Measurements from ENCODE around the gene FITM1. TPM values are rescaled to one million over a fixed set of nuclear protein-coding genes. Genes with fewer than 3 reads are reported as not detected.
A peak's percentile ranks its signal among the peaks of the same experiment; 100 is the strongest.

Gene FITM1
- total and polyA plus RNA-seq, 12 donors, result 77.0 to 247 (median 131) TPM

GRCh38 chr14:24177041-24177825, 46.8 kb downstream of the FITM1 start:
- no peak for ATAC-seq
- intact Hi-C loops (cut with DNase I), result no loop called here
- no peak for DNase-seq
- H3K4me1 ChIP-seq, result peaks cover 0 to 19% (median 15%) of the 10 kb centered on the region in 9 donors
- H3K9me3 ChIP-seq, result no peaks in the 10 kb centered on the region
- H3K27ac ChIP-seq, result no peak overlapping the region
- 89 to 95% methylated on average over 12 of the region's 12 CpGs for WGBS, 2 donors
- peaks cover 0 to 99% (median 22%) of the 10 kb centered on the region in 9 donors for H3K36me3 ChIP-seq
- no peak overlapping the region for H3K4me3 ChIP-seq
- TF ChIP-seq CTCF (IDR thresholded peaks at IDR 0.05), result no peak
- H3K27me3 ChIP-seq, result no peaks in the 10 kb centered on the region

- H3K27ac ChIP-seq, result no peak overlapping the region
- no peak overlapping the region for H3K4me3 ChIP-seq
- H3K4me1 ChIP-seq, result peaks cover 0 to 19% (median 12%) of the 10 kb centered on the region in 9 donors
- 88 to 89% methylated on average over 14 of the region's 14 CpGs for WGBS, 2 donors
- DNase-seq (no peak), ATAC-seq (no peak)
- TF ChIP-seq CTCF (IDR thresholded peaks at IDR 0.05), result no peak
- H3K27me3 ChIP-seq, result no peaks in the 10 kb centered on the region
- H3K9me3 ChIP-seq, result no peaks in the 10 kb centered on the region
- peaks cover 0 to 99% (median 24%) of the 10 kb centered on the region in 9 donors for H3K36me3 ChIP-seq
- intact Hi-C loops (cut with DNase I), result no loop called here
These were observed 47.4 kb downstream of the FITM1 start for GRCh38 chr14:24177891-24178290.

DNA sequence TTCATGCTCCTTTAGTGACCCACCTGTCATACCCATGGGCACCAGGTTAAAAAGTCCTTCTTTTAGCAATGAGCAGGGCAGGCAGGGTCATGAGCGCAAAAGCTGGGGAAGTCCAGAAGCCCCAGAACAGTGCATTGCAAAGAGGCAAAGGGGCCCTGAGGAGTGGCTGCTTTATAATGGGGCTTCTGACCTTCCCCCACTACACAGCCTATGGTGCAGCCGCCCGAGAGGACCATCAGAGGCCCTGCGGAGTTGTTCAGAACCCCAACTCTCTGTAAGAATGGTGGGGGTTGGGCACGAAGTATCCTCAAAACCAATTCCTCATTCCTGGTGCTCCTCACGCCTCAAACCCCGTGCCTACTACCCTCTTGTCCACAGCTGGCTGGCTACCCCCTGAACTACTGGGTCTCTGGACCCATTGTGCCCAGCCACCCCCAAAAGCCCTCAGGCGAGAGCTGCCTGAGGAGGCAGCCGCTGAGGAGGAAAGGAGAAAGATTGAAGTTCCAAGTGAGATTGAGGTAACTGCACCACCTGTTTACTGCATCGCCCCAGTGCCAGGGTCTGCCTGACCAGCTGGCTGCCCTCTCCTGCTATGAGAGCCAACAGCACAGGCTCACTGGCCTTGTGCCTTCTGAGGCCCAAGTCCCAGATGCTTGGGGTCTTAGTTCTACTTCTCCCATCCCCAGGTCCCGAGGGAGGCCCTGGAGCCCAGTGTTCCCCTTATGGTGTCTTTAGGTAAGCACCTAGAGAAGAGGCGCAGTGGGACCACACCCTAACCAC, 48.1 kb downstream of the FITM1 start:
- peak overlapping the region in 1 of 10 donors; percentile 66 for H3K27ac ChIP-seq
- no peak for ATAC-seq
- H3K4me1 ChIP-seq, result peaks cover 0 to 19% (median 12%) of the 10 kb centered on the region in 9 donors
- no peak for TF ChIP-seq CTCF (IDR thresholded peaks at IDR 0.05)
- H3K9me3 ChIP-seq, result no peaks in the 10 kb centered on the region
- WGBS, 2 donors, result 93 to 99% methylated on average over 12 of the region's 12 CpGs
- H3K4me3 ChIP-seq, result no peak overlapping the region
- peaks cover 0 to 99% (median 31%) of the 10 kb centered on the region in 9 donors for H3K36me3 ChIP-seq
- intact Hi-C loops (cut with DNase I), result no loop called here
- H3K27me3 ChIP-seq, result no peaks in the 10 kb centered on the region
- no peak for DNase-seq

- WGBS, 2 donors, result 89 to 90% methylated on average over 14 of the region's 14 CpGs
- Histone ChIP-seq H3K27ac (peak overlapping the region; percentile 31 to 77 (median 64)), H3K36me3 (peaks cover 0 to 99% (median 38%) of the 10 kb centered on the region in 9 donors), H3K4me3 (no peak overlapping the region), H3K4me1 (peaks cover 0 to 19% (median 12%) of the 10 kb centered on the region in 9 donors), H3K9me3 (no peaks in the 10 kb centered on the region), H3K27me3 (no peaks in the 10 kb centered on the region)
- ATAC-seq (peak in 7 of 8 donors; percentile 2 to 18 (median 12)), DNase-seq (no peak)
- TF ChIP-seq CTCF (IDR thresholded peaks at IDR 0.05), result no peak
- intact Hi-C loops (cut with DNase I), result no loop called here
These were observed 49.0 kb downstream of the FITM1 start for GRCh38 chr14:24179294-24179960.
